Measurements from ENCODE around the gene RUSF1.

Gene RUSF1

GRCh38 chr16:31471241-31471874 lies 36.8 kb downstream of the RUSF1 start:
- no peak for DNase-seq (ENCODE audit: low read depth)

- DNase-seq (ENCODE audit: low read depth): no peak
Measured at GRCh38 chr16:31470615-31471014, 37.6 kb downstream of the RUSF1 start.

GRCh38 chr16:31467858-31468257 lies 40.3 kb downstream of the RUSF1 start:
- DNase-seq (ENCODE audit: low read depth): no peak

GRCh38 chr16:31467151-31467773 lies 40.9 kb downstream of the RUSF1 start:
- DNase-seq (ENCODE audit: low read depth): no peak

GRCh38 chr16:31466381-31466841 lies 41.8 kb downstream of the RUSF1 start:
- no peak for DNase-seq (ENCODE audit: low read depth)

- no peak for DNase-seq (ENCODE audit: low read depth)
Measured at GRCh38 chr16:31465788-31466370, 42.3 kb downstream of the RUSF1 start.

- no peak for DNase-seq (ENCODE audit: low read depth)
Measured at GRCh38 chr16:31464781-31465260, 43.4 kb downstream of the RUSF1 start.

GRCh38 chr16:31464348-31464769 lies 43.8 kb downstream of the RUSF1 start:
- no peak for DNase-seq (ENCODE audit: low read depth)

GRCh38 chr16:31461921-31462804 lies 46.0 kb downstream of the RUSF1 start:
- DNase-seq (ENCODE audit: low read depth): no peak

- DNase-seq (ENCODE audit: low read depth): no peak
Measured at GRCh38 chr16:31461201-31461920, 46.8 kb downstream of the RUSF1 start.

GRCh38 chr16:31460582-31461002 lies 47.6 kb downstream of the RUSF1 start:
- no peak for DNase-seq (ENCODE audit: low read depth)

GRCh38 chr16:31459687-31460581 lies 48.3 kb downstream of the RUSF1 start:
- DNase-seq (ENCODE audit: low read depth): peak; percentile 100

- peak; percentile 94 for DNase-seq (ENCODE audit: low read depth)
Measured at GRCh38 chr16:31458844-31459686, 49.1 kb downstream of the RUSF1 start, which contains the start of gene ARMC5. Gene ARMC5, plus strand, starts transcription at chr16:31459501. Its CDS starts 24 bp downstream, at chr16:31459525.

- DNase-seq (ENCODE audit: low read depth): peak; percentile 38
Measured at GRCh38 chr16:31458073-31458843, 49.9 kb downstream of the RUSF1 start.

- no peak for DNase-seq (ENCODE audit: low read depth)
Measured at GRCh38 chr16:31456988-31457360, 51.2 kb downstream of the RUSF1 start.

- no peak for DNase-seq (ENCODE audit: low read depth)
Measured at GRCh38 chr16:31455601-31456314, 52.4 kb downstream of the RUSF1 start.

GRCh38 chr16:31453255-31454204 lies 54.7 kb downstream of the RUSF1 start:
- DNase-seq (ENCODE audit: low read depth): no peak

Data from activated T-helper 1 cell treated with Interleukin-2 at 50 U/mL for 16 hours (primary cell).